A673 (cell line): ENCODE data around the gene CNTNAP4. TPM values are rescaled to one million over a fixed set of nuclear protein-coding genes. Genes with fewer than 3 reads are reported as not detected.

ENCODE experiments used
- BruUV-seq: library from RNA; stranded (reverse); fragments of 400-500 nt; replicated peaks from 2 replicates; lab custom pipeline; 2021; lab: Mats Ljungman, UMichigan
- CTCF ChIA-PET: fragments of 300-600 bp; sonication (Branson Sonifier 250); formaldehyde crosslinking; loops from one replicate; lab custom pipeline; 2022; ENCODE audit warnings: antibody characterized with exemption; lab: Charles Lee
- POLR2A ChIA-PET: fragments of 300-600 bp; sonication (Branson Sonifier 250); formaldehyde crosslinking; loops from one replicate; lab custom pipeline; 2022; ENCODE audit warnings: antibody characterized with exemption; ENCODE audit not compliant: low non-redundant PET; lab: Charles Lee
- DNase-seq: peaks from one replicate; pipeline ENCODE4 v3.0.0-alpha.2; 2015; ENCODE audit warnings: low spot score
- H3K27ac ChIP-seq: fragments of 200-600 bp; sonication (generic); 2 replicates; pipeline ENCODE4 v1.5.1; 2016; ENCODE audit warnings: mixed run types, low read depth, mild to moderate bottlenecking, mixed read lengths, antibody characterized with exemption, low read length; ENCODE audit not compliant: poor library complexity, severe bottlenecking
- H3K27me3 ChIP-seq: fragments of 200-600 bp; sonication (generic); replicated peaks from 2 replicates; pipeline ENCODE4 v1.6.1; 2017; ENCODE audit warnings: mixed run types, low read depth, mild to moderate bottlenecking, mixed read lengths, antibody characterized with exemption, low read length; ENCODE audit not compliant: insufficient read depth, poor library complexity
- H3K36me3 ChIP-seq: fragments of 200-600 bp; sonication (generic); 2 replicates; pipeline ENCODE4 v1.6.1; 2016; ENCODE audit warnings: mixed run types, mild to moderate bottlenecking, mixed read lengths, antibody characterized with exemption, low read length; ENCODE audit not compliant: insufficient read depth, poor library complexity, severe bottlenecking
- H3K4me1 ChIP-seq: fragments of 200-600 bp; sonication (generic); 2 replicates; pipeline ENCODE4 v1.6.1; 2017; ENCODE audit warnings: mixed run types, mild to moderate bottlenecking, mixed read lengths, antibody characterized with exemption, low read length; ENCODE audit not compliant: insufficient read depth, poor library complexity, severe bottlenecking
- H3K4me3 ChIP-seq: fragments of 200-600 bp; sonication (generic); 2 replicates; pipeline ENCODE4 v1.5.1; 2016; ENCODE audit warnings: low read depth, mixed run types, mild to moderate bottlenecking, mixed read lengths, low read length; ENCODE audit not compliant: poor library complexity, severe bottlenecking
- H3K9me3 ChIP-seq: fragments of 200-600 bp; sonication (generic); 2 replicates; pipeline ENCODE4 v1.6.1; 2016; ENCODE audit warnings: mixed run types, low read depth, mild to moderate bottlenecking, mixed read lengths, antibody characterized with exemption, low read length; ENCODE audit not compliant: poor library complexity, severe bottlenecking
- CTCF ChIP-seq: fragments of 300-800, 200-600 bp; sonication (generic); conservative IDR thresholded peaks from 2 replicates; pipeline ENCODE4 v1.5.1; 2017; ENCODE audit warnings: low read depth, mild to moderate bottlenecking, antibody characterized with exemption, low read length, moderate library complexity, mixed read lengths
- EZH2 ChIP-seq: fragments of 200-600 bp; sonication (generic); IDR thresholded peaks from 2 replicates; pipeline ENCODE4 v1.6.1; 2017; ENCODE audit warnings: borderline replicate concordance, low read depth, mild to moderate bottlenecking, mixed read lengths, antibody characterized with exemption, low read length; ENCODE audit not compliant: poor library complexity, severe bottlenecking
- intact Hi-C: fragments of 100-400 bp; cut with micrococcal nuclease; formaldehyde crosslinking; loops from one replicate; pipeline ENCODE4 v1.10.0; 2022; ENCODE audit not compliant: unreplicated experiment
- total RNA-seq: library from RNA; stranded (reverse); gene quantifications from 2 replicates; pipeline ENCODE4 v1.2.3, GENCODE V29; 2021

The CNTNAP4 gene
- total RNA-seq, 1 experiment from 2014 or later: not detected

DNA sequence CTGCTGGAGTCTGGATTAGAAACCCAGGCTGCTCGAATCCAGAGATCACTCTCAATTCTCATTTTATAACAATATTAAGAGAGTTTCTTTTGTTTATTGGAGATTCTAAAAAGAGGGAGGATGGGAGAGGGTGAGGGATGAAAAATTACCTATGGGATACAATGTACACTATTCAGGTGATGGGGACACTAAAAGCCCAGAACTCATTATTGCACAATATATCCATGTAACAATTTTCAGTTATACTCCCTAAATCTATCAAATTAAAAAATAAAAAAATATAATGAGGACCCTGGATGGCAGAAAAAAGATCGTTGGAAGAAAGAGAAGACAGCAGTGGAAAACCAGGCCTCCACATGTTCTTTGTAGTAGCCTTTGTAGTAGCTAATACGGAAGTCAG, 100.8 kb downstream of the CNTNAP4 start:
- no peak for DNase-seq
- BruUV-seq: no TSS peak
- Histone ChIP-seq H3K27me3 (peaks cover 6% of the 10 kb centered on the region), H3K4me1 (no peaks in the 10 kb centered on the region), H3K36me3 (no peaks in the 10 kb centered on the region), H3K4me3 (no peak overlapping the region), H3K27ac (no peak overlapping the region), H3K9me3 (no peaks in the 10 kb centered on the region)
- ChIA-PET POLR2A (no interaction called here), CTCF (no interaction called here)
- TF ChIP-seq CTCF (no peak), EZH2 (no peak)
- intact Hi-C loops: no loop called here

GRCh38 chr16:76381096-76381495, 103.9 kb downstream of the CNTNAP4 start:
- TF ChIP-seq EZH2 (no peak), CTCF (no peak)
- no peak for DNase-seq
- Histone ChIP-seq H3K4me1 (no peaks in the 10 kb centered on the region), H3K36me3 (no peaks in the 10 kb centered on the region), H3K27me3 (peaks cover 6% of the 10 kb centered on the region), H3K4me3 (no peak overlapping the region), H3K9me3 (no peaks in the 10 kb centered on the region), H3K27ac (no peak overlapping the region)
- ChIA-PET POLR2A (no interaction called here), CTCF (no interaction called here)
- intact Hi-C loops: no loop called here
- no TSS peak for BruUV-seq

- no peaks in the 10 kb centered on the region for H3K9me3 ChIP-seq
- DNase-seq: no peak
- POLR2A ChIA-PET: no interaction called here
- no TSS peak for BruUV-seq
- CTCF ChIA-PET: no interaction called here
- no peaks in the 10 kb centered on the region for H3K27me3 ChIP-seq
- no peaks in the 10 kb centered on the region for H3K4me1 ChIP-seq
- no peaks in the 10 kb centered on the region for H3K36me3 ChIP-seq
- no peak overlapping the region for H3K27ac ChIP-seq
- TF ChIP-seq CTCF (no peak), EZH2 (no peak)
- intact Hi-C loops: no loop called here
- no peak overlapping the region for H3K4me3 ChIP-seq
Measured at GRCh38 chr16:76385601-76386230, 108.5 kb downstream of the CNTNAP4 start.
